Measurements from ENCODE around the gene ABHD8.

ABHD8 gene

DNA sequence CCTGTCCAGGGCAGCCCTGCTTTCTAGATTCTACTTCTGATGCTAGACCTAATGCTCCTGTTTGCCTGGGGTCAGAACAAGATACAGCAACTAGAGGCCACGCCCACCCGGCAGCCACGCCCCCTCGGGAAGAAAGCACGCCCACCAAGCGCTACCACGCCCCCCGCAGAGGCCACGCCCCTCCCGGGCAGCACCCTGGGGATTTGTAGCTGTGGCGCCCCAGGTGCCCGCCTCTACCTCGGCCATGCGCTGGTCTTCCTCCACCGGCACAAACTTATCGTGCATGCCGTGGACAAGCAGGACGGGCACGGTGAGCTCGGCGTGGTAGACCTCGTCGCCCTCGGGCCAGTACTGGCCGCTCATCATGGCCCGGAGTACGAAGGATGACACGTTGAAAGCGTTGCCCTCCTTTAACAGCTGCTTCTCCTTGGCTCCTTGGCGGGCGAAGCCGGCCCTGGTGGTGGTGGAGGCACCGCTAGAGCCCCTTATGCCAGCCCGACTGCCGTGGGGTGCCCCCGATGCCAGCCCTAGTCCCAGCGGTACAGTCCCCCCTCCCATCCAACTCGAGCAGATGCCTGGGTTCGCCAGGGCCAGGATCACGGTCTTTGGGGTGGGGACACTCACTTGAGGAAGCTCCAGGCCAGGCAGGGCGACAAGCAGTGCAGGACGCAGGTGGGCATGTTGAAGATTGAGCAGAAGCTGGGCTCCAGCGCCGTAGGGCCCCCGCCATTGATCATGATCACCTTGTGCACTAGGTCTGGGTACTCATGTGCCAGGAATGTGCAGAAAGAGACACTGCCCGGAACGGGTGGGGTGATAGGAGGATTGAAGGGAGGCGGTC is 9.0 kb downstream of the ABHD8 start:
- peaks cover 27% of the 10 kb centered on the region for H3K4me1 ChIP-seq (ENCODE audit: control insufficient read depth, low read length)

DNA sequence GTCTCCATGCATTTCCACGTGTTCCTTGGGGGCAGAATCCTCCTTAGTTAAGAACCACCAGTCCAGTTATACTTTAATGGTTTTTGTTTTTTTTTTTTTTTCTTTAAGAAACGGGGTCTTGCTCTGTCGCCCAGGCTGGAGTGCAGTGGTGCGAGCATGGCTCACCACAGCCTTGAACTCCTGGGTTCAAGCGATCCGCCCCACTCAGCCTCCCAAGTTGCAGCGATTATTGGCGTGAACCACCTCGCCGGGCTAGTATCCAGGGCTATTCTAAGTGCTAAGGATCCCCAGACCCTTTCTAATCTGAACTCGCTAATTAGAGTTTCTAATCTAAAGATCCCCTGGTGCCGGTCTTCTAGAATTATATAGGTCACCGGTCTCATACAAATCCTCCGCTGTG is 9.6 kb downstream of the ABHD8 start:
- H3F3A ChIP-seq (ENCODE audit: control insufficient read depth, insufficient read depth) = 0 out of 2 replicates have a peak, but pooled peaks cover 3% of the 10 kb centered on the region
- no peak for TF ChIP-seq CTCF (IDR thresholded peaks at IDR 0.05; ENCODE audit: low read depth, low read length, poor library complexity, severe bottlenecking)
- TF ChIP-seq EZH2phosphoT487 (IDR thresholded peaks at IDR 0.05; ENCODE audit: borderline replicate concordance, low read length) = no peak

More for the DNA sequence above, 9.0 kb downstream of the ABHD8 start:
- 0 out of 2 replicates have a peak, but pooled peaks cover 3% of the 10 kb centered on the region for H4K20me1 ChIP-seq (ENCODE audit: control insufficient read depth, insufficient read depth, low read depth, low read length)
- H3K27ac ChIP-seq (ENCODE audit: low read depth, low read length) = no peak overlapping the region
- H3K9me2 ChIP-seq (replicated peaks; ENCODE audit: control insufficient read depth, low read length) = no peaks in the 10 kb centered on the region
- H3F3A ChIP-seq (ENCODE audit: control insufficient read depth, insufficient read depth) = 0 out of 2 replicates have a peak, but pooled peaks cover 3% of the 10 kb centered on the region
- H3K27me3 ChIP-seq (ENCODE audit: control insufficient read depth, low read length) = no peaks in the 10 kb centered on the region
- H3K9me3 ChIP-seq (ENCODE audit: control insufficient read depth, insufficient read depth, low read length) = 0 out of 2 replicates have a peak, but pooled peaks cover 2% of the 10 kb centered on the region
- peak overlapping the region; percentile 100 for H3K4me2 ChIP-seq (ENCODE audit: low read length)
- H3K79me2 ChIP-seq (ENCODE audit: control insufficient read depth, low read length) = peaks cover 12% of the 10 kb centered on the region
- peak overlapping the region; percentile 20; the same call in 1 of the 2 replicates for H3K4me3 ChIP-seq (ENCODE audit: low read length)
- TF ChIP-seq CTCF (IDR thresholded peaks at IDR 0.05; ENCODE audit: low read depth, low read length, poor library complexity, severe bottlenecking) (no peak), EZH2phosphoT487 (IDR thresholded peaks at IDR 0.05; ENCODE audit: borderline replicate concordance, low read length) (no peak)
- peaks cover 4% of the 10 kb centered on the region for H3K36me3 ChIP-seq (ENCODE audit: control insufficient read depth, low read length)

DNA sequence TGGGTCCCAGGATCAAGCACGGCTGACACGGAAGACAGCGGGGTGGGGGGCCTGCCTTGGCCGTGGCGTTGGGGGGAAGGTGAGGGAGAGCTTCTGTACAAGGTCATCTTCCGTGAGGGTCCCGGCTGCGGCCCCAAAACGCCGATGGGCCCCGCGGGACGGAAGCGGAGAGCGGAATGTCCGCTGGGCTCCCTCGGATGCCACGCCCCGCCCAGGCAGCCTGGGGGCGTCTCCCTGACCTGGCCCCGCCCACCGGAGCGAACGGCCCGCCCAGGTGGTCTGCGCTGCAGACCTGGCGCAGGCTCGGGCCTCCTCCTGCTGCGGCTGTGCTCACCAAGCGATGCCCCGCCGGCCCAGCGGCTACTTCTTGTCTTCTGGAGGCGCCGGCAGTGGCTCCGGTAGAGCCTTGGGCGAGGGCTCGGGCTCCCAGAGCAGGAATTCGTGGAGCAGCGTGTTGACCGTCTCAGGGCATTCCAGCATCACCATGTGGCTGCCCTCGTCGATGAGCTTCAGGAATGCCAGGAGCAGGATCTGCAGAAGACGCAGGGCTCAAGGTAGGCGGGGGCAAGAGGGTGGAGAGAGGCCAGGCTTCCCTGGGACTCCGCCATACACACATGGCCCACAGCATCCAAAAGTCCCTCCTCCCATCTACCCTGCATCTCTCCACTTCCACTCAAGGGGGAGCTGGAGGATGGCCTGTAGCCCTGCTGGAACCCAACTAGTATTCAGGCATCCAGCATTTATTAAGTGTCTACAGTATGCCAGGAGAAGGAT is 10.7 kb downstream of the ABHD8 start:
- peaks cover 8% of the 10 kb centered on the region; the same call in 1 of the 2 replicates for H3F3A ChIP-seq (ENCODE audit: control insufficient read depth, insufficient read depth)

More for the DNA sequence above, 9.6 kb downstream of the ABHD8 start:
- no peaks in the 10 kb centered on the region for H3K27me3 ChIP-seq (ENCODE audit: control insufficient read depth, low read length)
- H3K27ac ChIP-seq (ENCODE audit: low read depth, low read length) = no peak overlapping the region
- H3K9me2 ChIP-seq (replicated peaks; ENCODE audit: control insufficient read depth, low read length) = no peaks in the 10 kb centered on the region
- peak overlapping the region; percentile 20; the same call in 1 of the 2 replicates for H3K4me3 ChIP-seq (ENCODE audit: low read length)
- peaks cover 27% of the 10 kb centered on the region for H3K4me1 ChIP-seq (ENCODE audit: control insufficient read depth, low read length)
- H4K20me1 ChIP-seq (ENCODE audit: control insufficient read depth, insufficient read depth, low read depth, low read length) = 0 out of 2 replicates have a peak, but pooled peaks cover 3% of the 10 kb centered on the region
- peaks cover 12% of the 10 kb centered on the region for H3K79me2 ChIP-seq (ENCODE audit: control insufficient read depth, low read length)
- peaks cover 4% of the 10 kb centered on the region for H3K36me3 ChIP-seq (ENCODE audit: control insufficient read depth, low read length)
- peak overlapping the region; percentile 100 for H3K4me2 ChIP-seq (ENCODE audit: low read length)
- H3K9me3 ChIP-seq (ENCODE audit: control insufficient read depth, insufficient read depth, low read length) = 0 out of 2 replicates have a peak, but pooled peaks cover 2% of the 10 kb centered on the region

More for the DNA sequence above, 10.7 kb downstream of the ABHD8 start:
- Histone ChIP-seq H3K9me3 (ENCODE audit: control insufficient read depth, insufficient read depth, low read length) (no peaks in the 10 kb centered on the region), H3K4me1 (ENCODE audit: control insufficient read depth, low read length) (peaks cover 27% of the 10 kb centered on the region), H3K79me2 (ENCODE audit: control insufficient read depth, low read length) (peaks cover 12% of the 10 kb centered on the region), H3K4me3 (ENCODE audit: low read length) (peak overlapping the region; percentile 89), H3K9me2 (replicated peaks; ENCODE audit: control insufficient read depth, low read length) (no peaks in the 10 kb centered on the region), H4K20me1 (ENCODE audit: control insufficient read depth, insufficient read depth, low read depth, low read length) (0 out of 2 replicates have a peak, but pooled peaks cover 3% of the 10 kb centered on the region), H3K27me3 (ENCODE audit: control insufficient read depth, low read length) (no peaks in the 10 kb centered on the region), H3K4me2 (ENCODE audit: low read length) (peak overlapping the region; percentile 100), H3K27ac (ENCODE audit: low read depth, low read length) (peak overlapping the region; percentile 63), H3K36me3 (ENCODE audit: control insufficient read depth, low read length) (no peaks in the 10 kb centered on the region)
- TF ChIP-seq EZH2phosphoT487 (IDR thresholded peaks at IDR 0.05; ENCODE audit: borderline replicate concordance, low read length) (no peak), CTCF (IDR thresholded peaks at IDR 0.05; ENCODE audit: low read depth, low read length, poor library complexity, severe bottlenecking) (peak; percentile 71)
